ENCODE data around the gene WHRN.

Gene WHRN

GRCh38 chr9:114395768-114396167 lies 109.5 kb downstream of the WHRN start:
- DNase-seq, result no peak

- no peak for DNase-seq
These were observed 110.0 kb downstream of the WHRN start for GRCh38 chr9:114395334-114395617.

- no peak for DNase-seq
These were observed 110.5 kb downstream of the WHRN start for GRCh38 chr9:114394523-114395333.

- no peak for DNase-seq
These were observed 112.5 kb downstream of the WHRN start for GRCh38 chr9:114392749-114393112.

GRCh38 chr9:114390952-114391351 lies 114.3 kb downstream of the WHRN start:
- no peak for DNase-seq

GRCh38 chr9:114389612-114390368 lies 115.5 kb downstream of the WHRN start:
- no peak for DNase-seq

- DNase-seq, result no peak
These were observed 116.4 kb downstream of the WHRN start for GRCh38 chr9:114388764-114389375.

GRCh38 chr9:114388357-114388682 lies 117.0 kb downstream of the WHRN start:
- DNase-seq, result no peak

GRCh38 chr9:114387680-114388356 lies 117.5 kb downstream of the WHRN start, which contains the start of gene AKNA:
Gene AKNA (minus strand): TSS chr9:114387982. CDS start chr9:114381333, 6,649 bp downstream.
- DNase-seq, result peak; percentile 92

GRCh38 chr9:114386886-114387679 lies 118.2 kb downstream of the WHRN start:
- DNase-seq, result peak; percentile 44

- DNase-seq, result no peak
These were observed 118.8 kb downstream of the WHRN start for GRCh38 chr9:114386361-114386885.

- peak; percentile 99 for DNase-seq
These were observed 119.7 kb downstream of the WHRN start for GRCh38 chr9:114385397-114386181.

- DNase-seq, result no peak
These were observed 120.4 kb downstream of the WHRN start for GRCh38 chr9:114384836-114385396.

GRCh38 chr9:114384341-114384740 lies 120.9 kb downstream of the WHRN start:
- no peak for DNase-seq

GRCh38 chr9:114383521-114384231 lies 121.6 kb downstream of the WHRN start:
- DNase-seq, result peak; percentile 45

GRCh38 chr9:114382699-114383520 lies 122.4 kb downstream of the WHRN start:
- DNase-seq, result peak; percentile 85

GRCh38 chr9:114378883-114379282 lies 126.4 kb downstream of the WHRN start:
- DNase-seq, result no peak

- no peak for DNase-seq
These were observed 127.3 kb downstream of the WHRN start for GRCh38 chr9:114378016-114378415.

Data from activated CD4-positive, alpha-beta T cell treated with anti-CD3 and anti-CD28 coated beads, Interleukin-10, Interleukin-2, amounts not matched to agents 100 ng/mL and 50 ng/mL, durations not matched to agents 16 hours and 8 hours (primary cell).